Hepatocyte (in vitro differentiated cells): Measurements from ENCODE around the gene ATP9A.

Experiments used
- CTCF ChIP-seq: fragments of 200-600 bp; sonication (generic); IDR thresholded peaks from 2 replicates; pipeline ENCODE4 v1.5.1; 2016; ENCODE audit warnings: antibody characterized with exemption, mild to moderate bottlenecking; ENCODE audit not compliant: poor library complexity
- EZH2phosphoT487 ChIP-seq: fragments of 200-600 bp; sonication (generic); IDR thresholded peaks from one replicate; pipeline ENCODE4 v1.6.1; 2018; ENCODE audit warnings: antibody characterized with exemption, mild to moderate bottlenecking, low read depth, moderate library complexity; ENCODE audit not compliant: unreplicated experiment, severe bottlenecking

DNA sequence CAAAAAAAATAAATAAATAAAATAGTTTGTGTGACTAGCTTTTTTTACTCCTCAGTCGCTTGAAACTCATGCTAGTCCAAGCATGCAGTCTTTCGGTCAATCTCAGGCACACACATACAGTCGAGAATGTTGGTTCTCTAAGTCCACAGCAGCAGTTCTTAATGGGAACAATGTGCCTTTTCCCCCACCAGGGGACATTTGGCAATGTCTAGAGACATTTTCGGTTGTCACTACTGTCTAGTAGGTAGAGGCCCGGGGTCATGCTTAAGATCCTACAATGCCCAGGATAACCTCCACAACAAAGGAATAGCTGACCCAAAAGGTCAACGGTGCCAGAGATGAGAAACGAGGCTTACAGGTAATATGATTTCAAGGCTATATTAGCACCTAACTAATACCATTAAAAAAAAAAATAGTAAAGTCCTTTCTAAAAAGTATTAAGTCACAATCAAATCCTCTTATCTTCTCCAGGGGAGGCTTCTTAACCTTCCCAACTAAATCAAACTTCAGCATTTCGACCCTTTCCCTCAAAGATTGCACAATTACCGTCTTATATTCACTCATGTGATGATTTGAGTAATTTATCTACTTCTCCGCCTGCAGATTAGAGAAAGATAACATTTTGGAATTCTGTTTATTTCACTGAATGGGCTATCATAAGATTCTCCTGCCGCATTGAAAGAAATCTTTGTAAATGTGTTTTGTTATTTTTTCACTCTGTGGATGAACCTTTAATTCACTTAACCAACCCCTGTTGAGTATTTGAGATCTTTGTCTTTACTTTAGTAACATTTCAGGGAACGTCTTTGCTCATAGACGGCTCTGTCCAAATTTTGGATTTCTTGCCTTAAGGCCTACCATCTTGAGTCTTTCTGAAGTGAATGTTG is 42.2 kb upstream of the ATP9A start:
- TF ChIP-seq EZH2phosphoT487 (no peak), CTCF (no peak)
